Osteocyte (in vitro differentiated cells): ENCODE results near the gene MEX3D. TPM values are rescaled to one million over a fixed set of nuclear protein-coding genes. Genes with fewer than 3 reads are reported as not detected.

ENCODE experiments used
- DNase-seq: peaks from one replicate; pipeline ENCODE4 v3.0.0; 2021; ENCODE audit warnings: mixed read lengths; ENCODE audit not compliant: unreplicated experiment; ENCODE audit errors: extremely low spot score
- H3K27ac Mint-ChIP-seq: one replicate; pipeline ENCODE4 v1.8.0; 2021; ENCODE audit warnings: mild to moderate bottlenecking, mixed read lengths; ENCODE audit not compliant: unreplicated experiment
- H3K27me3 Mint-ChIP-seq: one replicate; pipeline ENCODE4 v1.8.0; 2021; ENCODE audit warnings: mixed read lengths; ENCODE audit not compliant: unreplicated experiment
- H3K36me3 Mint-ChIP-seq: one replicate; pipeline ENCODE4 v1.8.0; 2021; ENCODE audit warnings: mixed read lengths; ENCODE audit not compliant: unreplicated experiment
- H3K4me1 Mint-ChIP-seq: one replicate; pipeline ENCODE4 v1.8.0; 2021; ENCODE audit warnings: mixed read lengths; ENCODE audit not compliant: unreplicated experiment
- H3K4me3 Mint-ChIP-seq: one replicate; pipeline ENCODE4 v1.8.0; 2021; ENCODE audit warnings: mild to moderate bottlenecking, moderate library complexity, mixed read lengths; ENCODE audit not compliant: unreplicated experiment
- H3K9me3 Mint-ChIP-seq: one replicate; pipeline ENCODE4 v1.8.0; 2021; ENCODE audit warnings: mixed read lengths; ENCODE audit not compliant: unreplicated experiment
- CTCF ChIP-seq: fragments of 200-600 bp; sonication (generic); IDR thresholded peaks from 2 replicates; pipeline ENCODE4 v1.5.0; 2021; ENCODE audit warnings: antibody characterized with exemption, mild to moderate bottlenecking, moderate library complexity
- total RNA-seq: library from RNA; stranded (reverse); gene quantifications from 2 replicates; pipeline ENCODE4 v1.2.1, GENCODE V29; 2021

The MEX3D gene
- total RNA-seq, 1 donor from 2014 or later, result 65.5 TPM

GRCh38 chr19:1576242-1577089 lies 8.3 kb upstream of the MEX3D start:
- no peak for TF ChIP-seq CTCF

GRCh38 chr19:1575323-1576241 lies 7.5 kb upstream of the MEX3D start:
- H3K36me3 Mint-ChIP-seq, result peaks cover 9% of the 10 kb centered on the region
- TF ChIP-seq CTCF, result no peak
- H3K4me3 Mint-ChIP-seq, result no peak overlapping the region
- H3K27me3 Mint-ChIP-seq, result no peaks in the 10 kb centered on the region
- no peak overlapping the region for H3K27ac Mint-ChIP-seq
- no peaks in the 10 kb centered on the region for H3K9me3 Mint-ChIP-seq
- H3K4me1 Mint-ChIP-seq, result peaks cover 3% of the 10 kb centered on the region
- DNase-seq, result no peak

More at GRCh38 chr19:1576242-1577089, 8.3 kb upstream of the MEX3D start:
- Mint-ChIP-seq H3K4me3 (no peak overlapping the region), H3K9me3 (no peaks in the 10 kb centered on the region), H3K27ac (no peak overlapping the region), H3K27me3 (no peaks in the 10 kb centered on the region), H3K4me1 (peaks cover 3% of the 10 kb centered on the region), H3K36me3 (peaks cover 12% of the 10 kb centered on the region)
- no peak for DNase-seq

GRCh38 chr19:1574354-1575136 lies 6.4 kb upstream of the MEX3D start:
- Mint-ChIP-seq H3K9me3 (no peaks in the 10 kb centered on the region), H3K4me3 (no peak overlapping the region), H3K36me3 (peaks cover 2% of the 10 kb centered on the region), H3K27ac (no peak overlapping the region), H3K27me3 (peaks cover 4% of the 10 kb centered on the region), H3K4me1 (peaks cover 8% of the 10 kb centered on the region)
- no peak for DNase-seq
- no peak for TF ChIP-seq CTCF

- H3K4me1 Mint-ChIP-seq, result peaks cover 8% of the 10 kb centered on the region
- peaks cover 4% of the 10 kb centered on the region for H3K27me3 Mint-ChIP-seq
- no peak for TF ChIP-seq CTCF
- no peaks in the 10 kb centered on the region for H3K36me3 Mint-ChIP-seq
- no peak overlapping the region for H3K27ac Mint-ChIP-seq
- no peak for DNase-seq
- no peak overlapping the region for H3K4me3 Mint-ChIP-seq
- no peaks in the 10 kb centered on the region for H3K9me3 Mint-ChIP-seq
Observed at GRCh38 chr19:1572795-1573194, 4.7 kb upstream of the MEX3D start.
